HUES6 (cell line): Measurements from ENCODE around the gene CAV2.

ENCODE experiments used
- H3K27ac ChIP-seq: 2 replicates; pipeline ENCODE4 v1.7.0; 2013; ENCODE audit warnings: low read depth, mild to moderate bottlenecking, low read length, inconsistent platforms
- H3K27me3 ChIP-seq: 2 replicates; pipeline ENCODE4 v1.6.1; 2013; ENCODE audit warnings: low read length; ENCODE audit not compliant: control insufficient read depth, insufficient read depth
- H3K36me3 ChIP-seq: 2 replicates; pipeline ENCODE4 v1.6.1; 2013; ENCODE audit warnings: low read length; ENCODE audit not compliant: control insufficient read depth, insufficient read depth
- H3K4me1 ChIP-seq: 2 replicates; pipeline ENCODE4 v1.6.1; 2013; ENCODE audit warnings: low read length; ENCODE audit not compliant: control insufficient read depth, insufficient read depth
- H3K4me3 ChIP-seq: 2 replicates; pipeline ENCODE4 v1.5.1; 2013; ENCODE audit warnings: low read depth, low read length
- H3K9ac ChIP-seq: one replicate; pipeline ENCODE4 v1.6.1; 2013; ENCODE audit warnings: mild to moderate bottlenecking, low read length
- H3K9me3 ChIP-seq: 2 replicates; pipeline ENCODE4 v1.6.1; 2013; ENCODE audit warnings: low read depth, low read length; ENCODE audit not compliant: control insufficient read depth, insufficient read depth

The CAV2 gene

GRCh38 chr7:116510795-116511194, 11.3 kb downstream of the CAV2 start:
- no peaks in the 10 kb centered on the region for H3K9me3 ChIP-seq
- no peak overlapping the region for H3K9ac ChIP-seq
- no peak overlapping the region for H3K27ac ChIP-seq
- peaks cover 6% of the 10 kb centered on the region; the same call in 1 of the 2 replicates for H3K36me3 ChIP-seq
- H3K4me1 ChIP-seq = peaks cover 19% of the 10 kb centered on the region
- no peak overlapping the region for H3K4me3 ChIP-seq
- no peaks in the 10 kb centered on the region for H3K27me3 ChIP-seq

- Histone ChIP-seq H3K27me3 (no peaks in the 10 kb centered on the region), H3K9ac (no peak overlapping the region), H3K9me3 (no peaks in the 10 kb centered on the region), H3K36me3 (peaks cover 3% of the 10 kb centered on the region; the same call in 1 of the 2 replicates), H3K4me3 (no peak overlapping the region), H3K4me1 (peaks cover 22% of the 10 kb centered on the region), H3K27ac (no peak overlapping the region)
Measured at GRCh38 chr7:116511552-116512519, 12.3 kb downstream of the CAV2 start.

- Histone ChIP-seq H3K4me3 (no peak overlapping the region), H3K36me3 (no peaks in the 10 kb centered on the region), H3K4me1 (peaks cover 22% of the 10 kb centered on the region), H3K9ac (no peak overlapping the region), H3K27me3 (no peaks in the 10 kb centered on the region), H3K9me3 (no peaks in the 10 kb centered on the region), H3K27ac (no peak overlapping the region)
Measured at GRCh38 chr7:116512520-116513188, 13.1 kb downstream of the CAV2 start.

- H3K4me1 ChIP-seq = peaks cover 22% of the 10 kb centered on the region
- no peaks in the 10 kb centered on the region for H3K9me3 ChIP-seq
- no peak overlapping the region for H3K9ac ChIP-seq
- no peak overlapping the region for H3K27ac ChIP-seq
- H3K27me3 ChIP-seq = no peaks in the 10 kb centered on the region
- H3K36me3 ChIP-seq = no peaks in the 10 kb centered on the region
- no peak overlapping the region for H3K4me3 ChIP-seq
Measured at GRCh38 chr7:116515584-116515983, 16.0 kb downstream of the CAV2 start.

GRCh38 chr7:116516324-116516723, 16.8 kb downstream of the CAV2 start:
- H3K9me3 ChIP-seq = no peaks in the 10 kb centered on the region
- H3K36me3 ChIP-seq = no peaks in the 10 kb centered on the region
- no peak overlapping the region for H3K4me3 ChIP-seq
- H3K4me1 ChIP-seq = peaks cover 25% of the 10 kb centered on the region
- H3K27me3 ChIP-seq = no peaks in the 10 kb centered on the region
- no peak overlapping the region for H3K9ac ChIP-seq
- H3K27ac ChIP-seq = no peak overlapping the region

GRCh38 chr7:116517626-116518025, 18.1 kb downstream of the CAV2 start:
- Histone ChIP-seq H3K36me3 (no peaks in the 10 kb centered on the region), H3K9ac (no peak overlapping the region), H3K27me3 (no peaks in the 10 kb centered on the region), H3K4me3 (no peak overlapping the region), H3K4me1 (peaks cover 30% of the 10 kb centered on the region), H3K9me3 (no peaks in the 10 kb centered on the region), H3K27ac (no peak overlapping the region)

- Histone ChIP-seq H3K4me3 (no peak overlapping the region), H3K27me3 (no peaks in the 10 kb centered on the region), H3K36me3 (no peaks in the 10 kb centered on the region), H3K9ac (no peak overlapping the region), H3K9me3 (no peaks in the 10 kb centered on the region), H3K27ac (no peak overlapping the region), H3K4me1 (peaks cover 42% of the 10 kb centered on the region)
Measured at GRCh38 chr7:116518961-116519360, 19.4 kb downstream of the CAV2 start.

- Histone ChIP-seq H3K36me3 (no peaks in the 10 kb centered on the region), H3K9ac (no peak overlapping the region), H3K4me3 (no peak overlapping the region), H3K4me1 (peaks cover 32% of the 10 kb centered on the region), H3K27me3 (peaks cover 11% of the 10 kb centered on the region), H3K9me3 (no peaks in the 10 kb centered on the region), H3K27ac (peak overlapping the region; percentile 92; the same call in 1 of the 2 replicates)
Measured at GRCh38 chr7:116521046-116521664, 21.6 kb downstream of the CAV2 start.

- peak overlapping the region; percentile 92 for H3K27ac ChIP-seq
- peaks cover 40% of the 10 kb centered on the region for H3K4me1 ChIP-seq
- no peaks in the 10 kb centered on the region for H3K36me3 ChIP-seq
- H3K4me3 ChIP-seq = peak overlapping the region; percentile 23; the same call in 1 of the 2 replicates
- no peaks in the 10 kb centered on the region for H3K9me3 ChIP-seq
- H3K9ac ChIP-seq = peak overlapping the region; percentile 56
- H3K27me3 ChIP-seq = peaks cover 21% of the 10 kb centered on the region
Measured at GRCh38 chr7:116522247-116522646, 22.7 kb downstream of the CAV2 start.

- H3K27ac ChIP-seq = peak overlapping the region; percentile 80; the same call in 1 of the 2 replicates
- peak overlapping the region; percentile 91 for H3K4me3 ChIP-seq
- peaks cover 2% of the 10 kb centered on the region; the same call in 1 of the 2 replicates for H3K36me3 ChIP-seq
- no peaks in the 10 kb centered on the region for H3K9me3 ChIP-seq
- peaks cover 53% of the 10 kb centered on the region for H3K4me1 ChIP-seq
- peak overlapping the region; percentile 99 for H3K9ac ChIP-seq
- peaks cover 22% of the 10 kb centered on the region for H3K27me3 ChIP-seq
Measured at GRCh38 chr7:116524221-116524608, 24.7 kb downstream of the CAV2 start.
